Pulmonary artery endothelial cell (primary cell): Measurements from ENCODE around the gene ROBO1. TPM values are rescaled to one million over a fixed set of nuclear protein-coding genes. Genes with fewer than 3 reads are reported as not detected.

ENCODE experiments used
- DNase-seq: peaks from one replicate; pipeline ENCODE4 v3.0.0-alpha.2; 2011; ENCODE audit warnings: low read depth, low spot score
- total RNA-seq: library from RNA; depleted of rRNA; stranded (reverse); fragments of >200 nt; gene quantifications from 2 replicates; pipeline ENCODE4 v1.2.3, GENCODE V29; 2014

Gene ROBO1
- total RNA-seq, 1 donor from 2014 or later: 26.4 TPM

DNA sequence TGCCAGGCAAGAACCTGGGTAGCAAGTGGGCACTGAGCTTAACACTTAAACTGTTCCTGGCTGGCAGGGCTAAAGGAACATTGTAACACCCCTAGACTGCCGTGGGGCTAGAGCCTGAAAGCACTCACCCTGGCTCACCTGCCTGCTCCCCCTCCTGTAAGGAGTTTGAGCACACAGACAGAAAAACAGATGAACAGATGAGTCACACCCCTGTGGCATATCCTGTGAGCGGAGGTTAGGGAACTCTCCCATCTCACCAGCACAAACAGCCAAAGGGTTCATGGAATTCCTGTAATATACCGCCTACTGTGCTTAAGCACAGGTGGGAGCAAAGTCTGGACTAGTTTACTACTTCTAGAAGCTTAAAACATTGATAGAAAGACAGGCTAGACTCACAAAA lies 300.1 kb downstream of the ROBO1 start:
- DNase-seq: no peak

DNA sequence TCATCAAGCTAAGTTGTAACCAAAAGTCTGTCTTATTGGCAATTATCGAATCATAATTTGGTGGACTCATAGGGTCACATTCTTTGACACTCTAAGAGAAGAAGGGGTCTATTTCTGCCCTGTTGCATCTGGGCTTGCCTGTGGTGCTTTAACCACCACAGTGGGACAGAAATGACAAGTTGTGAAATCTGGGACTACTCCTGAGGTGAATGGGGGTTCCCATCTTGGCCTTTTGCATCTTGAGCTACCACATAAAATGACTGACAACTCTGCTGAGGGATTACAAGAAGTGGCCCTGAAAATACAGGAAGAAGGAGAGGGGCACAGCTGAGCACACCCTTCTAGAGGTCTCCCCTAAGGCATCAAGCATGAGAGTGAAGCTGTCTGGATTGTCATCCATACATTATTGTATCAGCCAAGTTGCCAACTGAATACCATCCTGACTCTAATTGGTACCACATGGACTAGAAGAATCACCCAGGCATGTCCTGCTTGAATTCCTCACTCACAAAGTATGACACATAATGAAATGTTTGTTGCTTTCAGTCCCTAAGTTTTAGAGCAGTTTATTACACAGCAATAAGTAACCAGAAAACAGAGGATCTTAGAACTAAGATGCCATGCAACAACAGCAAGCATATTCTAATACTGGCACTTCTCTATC lies 306.5 kb downstream of the ROBO1 start:
- DNase-seq: no peak

DNA sequence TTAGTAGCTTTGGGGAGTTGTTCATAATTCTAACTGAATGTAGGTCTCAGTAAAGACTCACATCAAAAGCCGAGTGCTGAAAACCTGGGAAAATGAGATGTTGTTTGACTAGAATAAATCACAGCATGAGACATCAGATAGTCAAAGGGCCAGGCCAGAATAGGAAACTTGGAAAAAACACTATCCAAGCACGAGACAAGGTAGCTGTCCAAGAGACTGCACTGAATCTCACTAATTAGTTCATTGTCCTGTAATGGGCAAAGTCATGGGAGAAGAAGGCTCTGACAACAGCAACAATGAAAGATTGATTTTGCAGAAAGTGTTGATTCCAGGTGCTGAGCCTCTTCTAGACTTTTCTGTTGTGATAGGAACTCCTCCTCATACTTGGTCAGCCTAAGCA lies 314.2 kb downstream of the ROBO1 start:
- no peak for DNase-seq

DNA sequence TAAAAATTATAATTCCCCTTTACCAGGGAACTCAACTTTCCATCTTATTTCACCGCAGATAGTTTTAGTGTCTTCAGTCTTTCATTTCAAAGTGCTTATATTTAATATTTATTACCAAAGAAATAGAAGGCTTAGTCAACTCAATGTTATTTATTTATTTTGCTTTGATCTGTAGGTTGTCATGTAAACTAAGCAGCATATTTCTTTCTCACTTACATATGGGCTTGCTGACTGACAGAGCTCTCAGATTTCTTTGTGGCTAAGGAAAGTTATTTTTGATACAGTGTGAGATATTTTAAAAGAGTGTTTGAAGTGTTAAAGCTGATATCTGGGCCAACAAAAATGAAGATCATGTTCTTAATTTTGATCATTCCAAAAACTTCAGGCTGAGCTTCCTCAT lies 331.4 kb downstream of the ROBO1 start:
- DNase-seq: no peak

DNA sequence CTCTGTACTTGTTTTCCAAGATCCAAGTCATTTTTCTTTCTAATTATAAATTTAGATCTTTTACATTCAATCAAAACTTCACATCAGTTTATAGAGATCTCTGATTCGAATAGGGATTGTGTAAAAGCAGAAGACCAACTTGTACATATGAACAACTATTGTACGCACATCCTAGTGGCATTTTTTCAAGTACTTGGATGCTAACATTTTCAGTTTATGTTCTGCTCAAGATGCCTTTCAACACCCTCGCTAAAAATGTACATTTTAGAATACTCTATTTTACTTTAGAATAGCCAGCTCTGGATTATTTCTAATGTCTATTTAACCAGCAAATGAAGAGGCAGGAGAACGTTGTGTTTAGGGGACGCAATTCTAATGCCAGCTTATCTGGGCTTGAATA lies 340.7 kb downstream of the ROBO1 start:
- no peak for DNase-seq

DNA sequence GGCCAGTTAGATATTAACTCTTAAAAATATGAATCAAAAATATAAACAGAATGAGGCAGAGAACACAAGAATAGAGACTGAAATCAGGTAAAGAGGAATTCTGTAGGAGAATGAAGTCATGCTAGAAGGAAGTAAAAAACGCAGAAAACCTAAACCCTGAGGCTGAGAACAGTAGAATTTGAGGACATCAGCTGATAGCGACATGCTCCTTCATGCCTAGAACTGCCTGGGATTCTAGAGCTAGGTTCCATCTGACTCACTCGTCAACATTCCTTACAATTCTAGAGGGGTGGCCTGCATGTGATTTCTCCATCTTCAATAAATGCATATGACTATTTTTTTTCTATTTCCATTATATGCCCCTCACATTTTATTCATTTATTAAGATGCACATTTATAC lies 343.0 kb downstream of the ROBO1 start:
- DNase-seq: no peak

DNA sequence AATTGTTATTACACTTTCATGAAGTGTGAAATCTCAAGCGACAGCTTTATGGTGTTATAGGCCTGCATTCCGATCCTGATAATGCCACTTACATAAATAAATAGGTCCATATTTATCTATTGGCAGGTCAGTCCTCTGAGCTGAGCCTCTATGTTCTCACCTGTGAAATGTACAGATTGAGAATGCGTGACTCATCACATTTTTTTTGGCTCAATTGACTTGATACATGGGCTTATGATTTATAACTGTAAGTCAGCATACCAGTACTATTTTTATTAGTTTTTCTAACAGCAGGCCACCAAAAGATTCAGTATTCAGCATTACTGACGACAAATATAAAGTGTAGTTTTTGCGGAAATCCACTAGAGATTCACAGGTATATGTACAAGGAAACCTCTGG lies 344.4 kb downstream of the ROBO1 start:
- DNase-seq: no peak

DNA sequence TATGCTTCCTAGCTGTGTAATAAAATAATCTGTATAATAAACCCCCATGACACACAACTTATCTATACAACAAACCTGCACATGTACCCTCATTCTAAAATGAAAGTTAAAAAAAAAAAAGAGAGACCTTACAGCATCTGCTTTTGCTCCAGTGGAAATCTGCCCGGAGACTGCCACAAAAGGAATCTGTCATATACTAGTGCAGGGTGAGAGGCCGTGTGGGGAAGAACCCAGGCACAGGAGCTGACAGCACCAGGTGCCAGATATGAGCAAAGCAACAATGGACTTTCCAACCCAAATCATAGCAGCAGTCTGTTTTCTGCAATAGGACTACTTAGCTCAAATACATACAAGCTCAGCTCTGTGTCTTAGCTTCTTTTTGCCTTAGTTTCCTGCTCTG lies 346.5 kb downstream of the ROBO1 start:
- DNase-seq: no peak

DNA sequence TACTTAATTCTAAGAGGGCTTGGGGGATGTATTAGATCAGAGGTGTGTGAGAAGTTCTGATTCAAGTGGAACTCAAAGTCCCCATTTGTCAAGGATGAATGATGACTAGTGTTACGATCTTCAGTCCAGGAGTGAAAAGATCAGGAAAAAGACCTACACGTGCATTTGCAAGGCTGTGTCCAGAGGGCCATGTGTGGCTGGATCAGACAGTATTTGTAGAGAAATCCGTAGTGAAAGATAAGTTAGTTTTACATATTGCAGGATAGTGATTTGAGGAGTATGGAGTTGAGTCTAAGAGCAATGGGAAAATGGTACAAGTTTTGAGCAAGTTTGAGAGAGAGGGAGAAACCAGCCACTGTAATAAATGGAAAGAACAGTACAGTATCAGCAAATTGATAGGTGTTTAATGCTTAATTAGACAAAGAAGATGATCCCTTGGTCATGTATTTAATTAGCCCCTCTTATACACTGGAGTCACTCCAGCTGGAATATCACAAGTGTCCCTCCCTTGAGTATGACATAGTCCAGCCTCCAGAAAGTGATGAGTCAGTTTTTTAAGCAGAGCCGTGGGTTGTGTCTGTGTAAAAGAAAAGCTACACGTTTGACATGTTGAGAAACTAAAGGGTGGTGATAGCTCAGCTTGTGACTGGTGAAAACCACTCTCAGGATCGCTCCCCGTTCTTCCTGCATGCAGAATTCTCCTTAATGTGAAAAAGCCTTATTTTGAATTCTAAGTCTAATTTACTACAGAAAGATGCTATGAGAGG lies 348.8 kb downstream of the ROBO1 start:
- DNase-seq: no peak

DNA sequence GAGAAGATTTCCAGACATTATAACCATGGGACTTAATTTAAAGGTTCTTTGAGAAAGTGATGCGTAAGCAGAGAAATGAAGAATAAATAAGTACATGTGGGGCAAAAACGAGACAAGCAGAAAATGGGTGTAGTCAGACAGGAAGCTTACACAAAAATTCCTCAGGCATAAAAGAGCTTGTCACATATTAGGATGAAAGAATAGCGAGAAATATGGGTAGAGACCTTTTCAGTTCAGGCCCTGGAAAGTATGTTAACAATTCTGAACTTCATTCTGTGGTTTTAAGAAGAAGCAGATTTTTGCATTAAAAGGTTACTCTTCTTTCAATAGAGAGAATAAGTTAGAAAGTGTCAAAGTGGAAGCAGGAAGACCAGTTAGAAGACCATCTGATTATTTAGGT lies 352.4 kb downstream of the ROBO1 start:
- DNase-seq: no peak

DNA sequence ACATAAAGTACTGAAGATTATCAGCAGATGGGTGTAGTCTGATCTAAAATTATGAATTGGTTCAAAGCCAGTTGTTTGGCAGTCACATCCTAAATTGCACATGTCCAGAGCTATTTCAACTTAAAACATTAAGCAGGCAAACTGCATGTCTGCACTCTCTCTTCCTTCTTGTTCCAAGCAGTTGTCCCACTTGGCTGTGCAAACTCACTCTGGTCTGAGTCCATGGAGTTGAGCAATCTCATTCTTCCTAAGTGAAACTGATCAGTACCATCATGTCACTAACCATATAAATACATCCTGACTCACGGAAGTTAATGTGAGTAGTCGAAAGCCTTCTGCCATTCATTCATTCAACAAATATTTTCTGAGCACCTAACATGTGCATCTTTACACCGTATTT lies 353.0 kb downstream of the ROBO1 start:
- no peak for DNase-seq

DNA sequence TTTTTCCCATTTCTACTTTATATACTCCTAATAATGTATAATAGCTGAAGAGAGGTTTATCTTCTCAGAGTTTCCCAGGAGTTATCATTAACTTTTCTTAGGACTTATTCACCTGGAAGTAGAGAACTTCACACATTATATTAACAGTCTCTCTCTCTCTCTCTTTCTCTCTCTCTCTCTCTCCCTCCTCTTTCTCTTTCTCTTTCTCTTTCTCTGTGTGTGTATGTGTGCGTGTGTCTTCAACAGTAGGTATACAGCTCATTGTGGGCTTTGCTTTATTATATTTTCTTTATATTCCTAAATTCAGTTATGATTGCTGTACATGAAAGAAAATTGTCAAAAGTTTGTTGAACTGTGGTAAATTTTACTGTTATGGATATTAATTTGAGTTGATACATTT lies 353.8 kb downstream of the ROBO1 start:
- no peak for DNase-seq

DNA sequence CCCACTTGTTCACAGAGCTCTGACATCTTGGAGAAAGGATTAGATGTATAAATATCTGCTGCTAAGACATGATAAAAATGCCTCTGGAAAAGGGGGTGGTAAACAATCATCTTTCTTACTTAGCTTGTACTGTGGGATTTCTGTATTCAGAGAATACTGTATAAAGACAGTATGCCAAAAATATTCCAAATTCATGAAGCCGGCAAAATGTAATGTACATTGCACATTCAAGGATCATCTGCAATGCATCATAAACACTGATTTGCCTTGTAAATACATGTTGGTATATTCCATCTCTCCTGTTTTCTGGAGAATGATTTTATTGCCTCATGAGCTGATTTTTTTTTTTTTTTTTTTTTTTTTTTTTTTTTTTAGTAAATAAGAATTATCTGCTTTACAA lies 355.3 kb downstream of the ROBO1 start:
- DNase-seq: no peak

DNA sequence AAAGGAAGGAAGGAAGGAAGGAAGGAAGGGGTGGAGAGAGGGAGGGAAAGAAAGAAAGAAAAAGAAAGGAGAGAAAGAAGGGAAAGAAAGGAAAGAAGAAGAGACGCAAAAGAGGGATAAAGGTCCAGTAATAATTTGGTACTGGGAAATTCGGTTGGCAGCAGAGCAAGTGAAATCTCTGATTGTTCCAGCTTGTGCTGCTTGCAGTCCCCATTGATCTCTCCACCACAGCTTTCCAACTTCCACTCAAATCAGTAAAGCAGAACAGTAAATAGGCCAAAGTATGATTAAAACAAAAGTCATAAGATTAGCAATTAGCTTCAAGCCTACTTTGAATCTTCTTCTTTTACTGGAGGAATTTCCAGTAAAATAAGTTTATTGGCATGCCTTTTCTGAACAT lies 357.2 kb downstream of the ROBO1 start:
- no peak for DNase-seq

DNA sequence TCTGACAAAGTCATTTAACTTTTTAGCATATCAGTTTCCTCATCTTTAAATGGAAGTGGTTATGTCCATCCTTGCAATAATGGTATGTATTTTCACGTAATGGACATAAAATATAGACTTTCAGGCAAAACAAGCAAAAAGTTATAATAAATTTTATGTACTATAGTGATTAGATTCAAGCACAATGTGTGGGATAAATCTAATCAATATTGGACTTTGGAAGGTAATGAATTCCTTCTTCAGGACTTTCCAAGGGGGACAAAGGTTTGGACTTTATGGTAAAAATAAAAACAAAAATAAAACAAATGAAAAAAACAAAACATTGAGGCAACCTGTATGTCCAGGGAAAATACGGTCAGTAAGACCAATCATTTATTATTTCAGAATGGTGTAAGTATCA lies 357.7 kb downstream of the ROBO1 start:
- DNase-seq: no peak

DNA sequence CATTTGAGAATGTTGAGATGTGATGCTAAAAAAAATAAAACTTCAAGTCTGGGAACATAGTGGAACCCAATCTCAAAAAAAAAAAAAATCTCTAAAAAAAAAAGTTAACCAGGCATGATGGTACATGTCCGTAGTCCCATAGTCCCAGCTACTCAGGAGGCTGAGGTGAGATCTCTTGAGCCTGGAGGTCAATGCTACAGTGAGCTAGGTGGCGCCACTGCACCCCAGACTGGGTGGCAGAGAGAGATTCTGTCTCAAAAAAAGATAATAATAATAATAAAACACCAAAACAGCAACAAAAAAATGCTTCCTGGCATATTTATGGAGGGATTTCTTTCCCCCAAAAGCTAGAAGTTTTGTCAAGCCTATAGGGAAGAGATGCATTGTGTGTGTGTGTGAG lies 361.6 kb downstream of the ROBO1 start:
- DNase-seq: no peak

DNA sequence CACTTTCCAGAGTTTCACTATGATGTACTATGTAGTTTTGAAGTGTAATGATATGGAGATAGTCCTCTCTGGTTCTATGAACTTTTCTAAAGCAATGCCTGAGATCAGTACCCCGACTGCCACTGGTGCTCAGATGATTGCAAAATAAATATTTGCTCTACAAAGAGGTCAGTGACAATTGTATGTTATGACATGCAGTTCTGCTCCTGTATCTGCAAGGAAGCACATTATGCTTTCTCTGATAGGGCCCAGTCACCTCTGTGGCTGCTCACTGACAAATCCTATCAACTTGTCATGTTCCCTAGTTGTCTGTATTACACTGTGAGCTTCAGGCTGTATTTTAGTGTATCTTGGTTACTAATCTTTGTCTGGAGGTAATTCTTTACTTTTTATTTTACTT lies 362.6 kb downstream of the ROBO1 start:
- no peak for DNase-seq

DNA sequence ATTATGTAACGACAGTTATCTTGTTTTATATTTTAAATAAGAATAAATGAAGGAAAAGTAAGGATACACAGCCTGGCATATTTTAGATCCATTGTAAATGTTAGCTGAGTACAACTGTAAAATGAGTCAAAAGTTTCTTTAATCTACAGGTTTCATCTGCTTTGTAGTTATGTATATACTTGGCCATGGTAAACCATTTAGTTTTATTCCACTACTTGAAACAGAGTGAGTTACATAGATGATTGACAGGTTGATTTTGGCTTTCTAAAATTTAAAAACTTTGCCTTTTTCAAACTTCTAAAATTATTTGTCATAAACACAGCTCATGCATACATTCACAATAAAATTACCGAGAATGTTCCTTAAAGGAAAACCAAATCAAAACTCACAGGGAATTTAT lies 371.2 kb downstream of the ROBO1 start:
- DNase-seq: no peak

DNA sequence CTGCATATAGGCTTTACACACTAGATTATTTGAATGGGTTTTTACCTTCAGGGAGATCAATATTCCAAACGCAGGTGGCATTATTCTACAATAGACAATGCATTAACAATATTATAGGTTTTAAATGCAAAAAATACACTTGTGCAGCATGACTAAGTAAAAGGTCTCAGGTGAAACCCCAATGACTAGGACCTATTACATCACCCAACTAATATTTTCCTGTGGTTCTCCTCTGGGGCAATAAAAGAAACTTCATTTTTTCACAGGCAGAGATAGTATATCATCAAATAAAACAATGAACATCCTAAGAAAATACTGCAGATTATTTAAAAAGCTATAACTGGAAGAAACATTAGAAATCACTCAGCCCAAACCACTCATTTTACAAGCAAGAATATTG lies 375.3 kb downstream of the ROBO1 start:
- DNase-seq: no peak

DNA sequence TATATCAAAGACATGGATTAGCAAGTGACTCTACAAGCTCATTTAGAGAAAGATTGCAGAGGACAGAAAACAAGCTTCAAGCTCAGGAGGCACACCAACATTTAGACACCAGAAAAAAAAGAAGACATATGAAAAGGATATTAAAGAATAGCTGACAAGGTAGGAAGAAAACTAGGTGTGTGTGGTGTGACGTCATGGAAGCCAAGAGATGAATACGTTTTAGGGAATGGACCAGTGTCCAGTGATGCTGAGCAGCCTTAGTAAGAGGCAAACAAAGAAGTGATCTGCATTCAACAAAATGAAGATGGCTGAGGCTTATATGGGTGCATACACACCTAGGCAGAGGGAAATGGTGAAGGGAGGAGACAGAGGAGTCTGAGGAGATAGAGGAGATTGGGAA lies 377.4 kb downstream of the ROBO1 start:
- DNase-seq: no peak

DNA sequence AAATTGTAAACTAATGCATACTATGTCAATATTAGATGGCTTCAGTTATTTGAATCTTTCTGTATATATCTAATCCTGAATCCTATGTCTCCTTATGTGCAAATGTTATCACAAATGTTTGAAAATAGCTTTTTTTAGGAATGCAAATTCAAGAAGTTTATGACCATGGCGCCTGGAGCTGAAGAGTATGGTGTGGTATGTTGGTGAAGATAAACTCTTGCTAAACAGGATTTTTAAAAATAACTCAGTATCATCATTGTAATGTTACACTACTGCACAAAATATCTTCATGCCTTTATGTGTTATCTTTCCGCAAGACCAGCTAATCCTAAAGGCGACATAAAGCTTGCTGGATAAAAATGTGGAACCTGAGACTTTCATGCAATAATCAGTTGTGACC lies 382.6 kb downstream of the ROBO1 start:
- DNase-seq: no peak

DNA sequence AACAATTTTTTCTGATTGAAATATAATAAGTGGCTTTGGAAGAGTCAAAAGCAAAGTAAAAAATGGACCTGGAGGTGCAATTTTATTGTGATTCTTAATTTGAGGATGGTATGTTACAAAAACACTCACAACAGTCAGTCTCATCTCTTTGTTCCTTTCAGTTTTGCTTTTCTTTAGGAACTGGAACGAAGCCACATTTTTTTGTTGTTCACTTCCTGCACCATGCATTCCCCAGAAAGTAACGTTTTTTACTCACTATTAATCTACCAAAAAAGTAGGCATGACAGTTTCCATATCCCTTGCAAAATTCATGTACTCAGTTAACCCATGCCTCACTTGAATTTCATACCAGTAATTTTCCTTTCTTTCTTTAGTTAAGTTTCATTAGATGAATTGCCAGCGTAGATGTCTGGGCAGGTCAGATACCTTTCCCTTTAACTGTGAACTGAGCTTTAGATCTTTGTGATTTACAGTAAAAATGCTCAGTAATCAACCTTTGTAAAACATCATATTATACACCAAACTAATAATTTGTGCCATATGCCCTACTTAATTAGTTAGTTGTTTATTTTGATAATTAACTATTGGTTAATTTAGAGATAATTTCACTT lies 384.3 kb downstream of the ROBO1 start:
- no peak for DNase-seq

DNA sequence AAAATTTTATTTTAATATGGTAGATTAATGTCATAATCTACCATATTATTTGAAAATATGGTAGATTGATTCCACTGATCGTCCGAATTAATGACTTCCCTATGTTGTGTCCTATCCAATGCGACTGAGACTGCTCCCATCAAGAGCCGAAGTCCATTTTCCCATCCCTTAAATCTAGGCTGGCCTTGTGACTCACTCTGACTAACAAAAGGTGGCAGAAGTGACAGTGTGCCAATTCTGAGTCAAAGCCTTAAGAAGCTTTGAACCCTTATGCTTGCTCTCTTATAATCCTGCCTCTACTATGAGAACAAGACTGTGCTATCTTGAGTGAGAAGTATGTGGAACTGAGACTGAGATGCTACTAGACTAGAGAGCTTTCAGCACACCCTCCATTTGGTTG lies 387.2 kb downstream of the ROBO1 start:
- no peak for DNase-seq
